ENCODE measurements around the gene MYO10.
"Not testable (repeated sequence)": the region's sequence is repeated elsewhere in the genome, so short reads cannot be mapped to it uniquely, and the experiment has no call there.

The MYO10 gene

GRCh38 chr5:16936150-16936988 lies at the start of gene MYO10:
MYO10 (minus strand) TSS chr5:16936288; CDS start chr5:16935808, 480 bp downstream.
- DNase-seq (ENCODE audit: low read depth, low spot score) = peak; percentile 91

- not testable (repeated sequence) for DNase-seq (ENCODE audit: low read depth, low spot score)
Measured at GRCh38 chr5:16985304-16985703, 49.2 kb upstream of the MYO10 start.

GRCh38 chr5:16983972-16984371 lies 47.9 kb upstream of the MYO10 start:
- DNase-seq (ENCODE audit: low read depth, low spot score) = peak; percentile 35

- DNase-seq (ENCODE audit: low read depth, low spot score) = peak; percentile 54
Measured at GRCh38 chr5:16983022-16983639, 47.0 kb upstream of the MYO10 start.

DNA sequence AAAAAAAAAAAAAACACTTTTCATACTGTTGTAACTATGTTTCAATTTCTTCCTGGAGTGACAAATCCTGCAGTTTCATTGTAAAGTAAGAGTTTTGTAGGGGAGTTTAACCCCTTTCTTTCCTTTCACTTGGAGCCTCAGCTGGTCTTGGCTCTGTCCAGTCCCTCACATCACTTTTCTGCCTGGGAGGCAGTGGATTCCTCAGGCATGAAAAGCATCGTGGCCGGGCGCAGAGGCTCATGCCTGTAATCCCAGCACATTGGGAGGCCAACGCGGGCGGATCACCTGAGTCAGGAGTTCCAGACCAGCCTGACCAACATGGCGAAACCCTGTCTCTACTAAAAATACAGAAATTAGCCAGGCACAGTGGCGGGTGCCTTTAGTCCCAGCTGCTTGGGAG lies 45.6 kb upstream of the MYO10 start:
- no peak for DNase-seq (ENCODE audit: low read depth, low spot score)

- no peak for DNase-seq (ENCODE audit: low read depth, low spot score)
Measured at GRCh38 chr5:16980983-16981382, 44.9 kb upstream of the MYO10 start.

GRCh38 chr5:16978296-16978695 lies 42.2 kb upstream of the MYO10 start:
- no peak for DNase-seq (ENCODE audit: low read depth, low spot score)

DNA sequence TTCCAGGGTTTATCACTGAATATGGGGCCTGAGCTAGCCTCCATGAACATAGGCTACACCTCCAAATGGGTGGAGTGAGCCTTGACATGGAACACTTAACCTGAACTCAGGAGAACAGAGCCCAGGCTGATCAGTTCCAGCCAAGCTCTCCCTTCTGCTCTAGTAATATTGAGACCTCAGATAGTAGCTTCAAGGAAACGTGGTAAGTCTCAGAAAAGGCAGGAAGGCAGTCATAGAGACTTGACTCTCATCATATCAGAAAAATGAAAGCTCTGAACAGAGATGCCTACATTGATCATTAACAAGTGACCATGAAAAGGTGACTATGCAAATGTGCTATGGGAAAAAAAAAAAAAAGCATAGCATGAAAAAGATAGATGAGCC lies 40.5 kb upstream of the MYO10 start:
- no peak for DNase-seq (ENCODE audit: low read depth, low spot score)

GRCh38 chr5:16975950-16976624 lies 40.0 kb upstream of the MYO10 start:
- DNase-seq (ENCODE audit: low read depth, low spot score) = no peak

GRCh38 chr5:16974981-16975380 lies 38.9 kb upstream of the MYO10 start:
- no peak for DNase-seq (ENCODE audit: low read depth, low spot score)

DNA sequence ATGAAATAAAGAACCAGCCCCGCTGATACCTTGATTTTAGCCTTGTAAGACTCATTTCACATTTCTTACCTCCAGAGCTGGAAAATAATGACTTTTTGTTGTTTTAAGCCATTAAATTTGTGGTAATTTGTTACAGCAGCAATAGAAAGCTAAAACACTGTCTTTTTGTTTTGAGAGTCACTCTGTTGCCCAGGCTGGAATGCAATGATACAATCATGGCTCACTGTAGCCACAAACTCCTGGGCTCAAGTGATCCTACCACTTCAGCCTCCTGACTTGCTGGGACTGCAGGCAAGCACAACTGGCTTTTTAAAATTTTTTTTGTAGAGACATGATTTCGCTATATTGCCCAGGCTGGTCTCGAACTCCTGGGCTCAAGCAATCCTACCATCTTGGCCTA lies 34.7 kb upstream of the MYO10 start:
- DNase-seq (ENCODE audit: low read depth, low spot score) = no peak

- no peak for DNase-seq (ENCODE audit: low read depth, low spot score)
Measured at GRCh38 chr5:16970260-16970659, 34.2 kb upstream of the MYO10 start.

- DNase-seq (ENCODE audit: low read depth, low spot score) = no peak
Measured at GRCh38 chr5:16965581-16965980, 29.5 kb upstream of the MYO10 start.

DNA sequence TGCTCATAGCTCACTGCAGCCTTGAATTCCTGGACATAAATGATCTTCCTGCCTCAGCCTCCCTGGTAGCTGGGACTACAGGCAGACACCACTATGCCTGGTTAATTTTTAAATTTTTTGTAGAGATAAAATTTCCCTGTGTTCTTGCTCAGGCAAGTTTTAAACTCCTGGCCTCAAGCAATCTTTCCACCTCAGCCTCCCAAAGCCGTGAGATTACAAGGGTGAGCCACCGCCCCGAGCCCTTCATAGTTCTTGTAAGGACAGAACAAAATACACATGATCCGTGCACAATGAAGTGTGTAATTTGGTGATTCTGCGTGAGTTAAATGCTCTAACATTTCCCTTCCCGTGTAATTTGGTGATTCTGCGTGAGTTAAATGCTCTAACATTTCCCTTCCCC lies 27.7 kb upstream of the MYO10 start:
- DNase-seq (ENCODE audit: low read depth, low spot score) = no peak

GRCh38 chr5:16961131-16961530 lies 25.0 kb upstream of the MYO10 start:
- no peak for DNase-seq (ENCODE audit: low read depth, low spot score)

DNA sequence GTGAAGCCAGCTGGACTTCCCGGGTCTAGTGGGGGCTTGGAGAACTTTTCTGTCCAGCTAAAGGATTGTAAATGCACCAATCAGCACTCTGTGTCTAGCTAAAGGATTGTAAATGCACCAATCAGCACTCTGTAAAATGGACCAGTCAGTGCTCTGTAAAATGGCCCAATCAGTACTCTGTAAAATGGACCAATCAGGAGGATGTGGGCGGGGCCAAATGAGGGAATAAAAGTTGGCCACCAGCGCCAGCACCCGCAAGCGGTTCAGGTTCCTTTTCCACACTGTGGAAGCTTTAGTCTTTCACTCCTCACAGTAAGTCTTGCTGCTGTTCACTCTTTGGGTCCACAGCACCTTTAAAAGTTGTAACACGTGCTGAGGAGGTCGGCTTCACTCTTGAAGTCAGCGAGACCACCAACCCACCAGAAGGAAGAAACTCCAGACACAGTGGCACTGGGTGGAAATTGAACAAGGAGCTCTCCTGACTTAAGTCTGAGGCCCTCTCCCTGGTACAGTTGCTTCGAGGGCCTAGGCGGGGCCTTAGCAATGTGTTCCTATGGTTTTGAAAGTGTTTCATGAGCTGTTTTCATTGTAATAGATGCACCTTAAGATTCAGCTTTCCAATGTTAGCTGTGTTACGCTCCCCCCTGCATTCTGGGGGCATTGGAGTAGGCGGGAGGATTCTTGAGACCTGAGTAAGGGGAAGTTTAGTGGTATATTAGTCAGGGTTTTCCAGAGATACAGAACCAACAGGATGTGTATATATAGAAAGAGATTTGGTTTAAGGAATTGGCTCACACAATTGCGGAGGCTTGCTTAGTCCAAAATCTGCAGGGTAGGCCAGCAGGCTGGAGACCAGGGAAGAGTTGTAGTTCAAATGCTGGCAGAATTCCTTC lies 21.5 kb upstream of the MYO10 start:
- DNase-seq (ENCODE audit: low read depth, low spot score) = no peak

- DNase-seq (ENCODE audit: low read depth, low spot score) = no peak
Measured at GRCh38 chr5:16953729-16954128, 17.6 kb upstream of the MYO10 start.

DNA sequence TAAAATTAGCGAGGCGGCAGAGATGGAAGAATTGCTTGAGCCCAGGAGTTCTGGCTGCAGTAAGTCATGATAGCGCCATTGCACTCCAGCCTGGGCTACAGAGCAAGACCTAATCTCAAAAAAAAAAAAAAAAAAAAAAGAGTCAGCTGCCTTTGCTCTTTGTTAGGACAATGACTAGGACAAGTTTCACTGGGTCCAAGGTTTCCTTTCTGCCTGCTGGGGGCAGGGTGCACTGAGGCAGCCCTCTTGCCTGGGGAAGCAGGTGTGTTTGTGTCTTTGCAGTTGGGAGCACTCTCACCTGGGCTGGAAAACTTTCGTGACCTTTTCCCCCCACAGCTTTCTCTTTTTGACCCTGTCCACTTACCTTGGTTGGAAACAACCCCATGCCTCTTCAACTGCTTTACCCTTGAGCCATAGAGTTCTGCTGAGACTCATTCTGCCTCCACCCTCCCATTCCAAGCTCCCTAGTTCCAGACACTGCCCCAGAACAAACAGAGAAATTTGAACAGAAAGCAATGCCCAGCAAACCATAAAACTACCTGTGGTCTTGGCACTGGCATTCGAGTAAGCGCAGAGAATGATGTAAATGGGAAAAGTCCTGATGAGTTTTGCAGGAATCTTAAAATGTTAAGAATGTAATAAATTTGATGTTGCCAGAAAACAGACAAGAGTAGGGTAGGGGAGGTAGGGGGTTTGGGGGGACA lies 17.0 kb upstream of the MYO10 start:
- peak; percentile 38 for DNase-seq (ENCODE audit: low read depth, low spot score)

- no peak for DNase-seq (ENCODE audit: low read depth, low spot score)
Measured at GRCh38 chr5:16946725-16947124, 10.6 kb upstream of the MYO10 start.

DNA sequence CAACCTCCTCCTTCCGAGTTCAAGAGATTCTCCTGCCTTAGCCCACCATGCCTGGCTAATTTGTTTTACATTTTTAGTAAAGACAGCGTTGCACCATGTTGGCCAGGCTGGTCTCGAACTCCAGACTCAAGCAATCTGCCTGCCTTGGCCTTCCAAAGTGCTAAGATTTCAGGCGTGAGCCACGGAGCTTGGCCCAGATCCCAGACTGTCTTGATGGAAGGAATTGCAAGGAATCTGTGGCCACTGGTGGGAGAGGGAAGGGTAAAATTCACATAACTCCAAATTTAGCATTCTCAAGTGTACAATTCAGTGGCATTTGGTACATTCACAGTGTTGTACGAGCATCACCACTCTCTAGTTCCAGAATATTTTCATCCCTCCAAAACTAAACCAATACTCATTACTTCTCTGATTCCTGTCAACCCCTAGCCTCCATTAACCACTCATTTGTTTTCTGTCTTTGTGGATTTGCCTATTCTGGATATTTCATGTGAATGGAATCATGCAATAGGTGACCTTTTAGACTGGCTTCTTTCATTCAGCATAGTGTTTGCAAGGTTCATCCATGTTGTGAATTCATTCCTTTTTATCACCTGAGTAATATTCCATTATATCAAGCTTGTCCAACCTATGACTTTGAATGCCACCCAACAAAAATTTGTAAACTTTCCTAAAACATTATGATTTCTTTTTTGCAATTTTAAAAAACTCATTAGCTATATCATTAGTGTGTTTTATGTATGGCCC lies 8.9 kb upstream of the MYO10 start:
- no peak for DNase-seq (ENCODE audit: low read depth, low spot score)

Measured in ELF-1 (cell line).